ENCODE data around the gene HMGN2. TPM values are rescaled to one million over a fixed set of nuclear protein-coding genes. Genes with fewer than 3 reads are reported as not detected.
A peak's percentile ranks its signal among the peaks of the same experiment; 100 is the strongest.

Gene HMGN2
- total RNA-seq, 1 donor from 2014 or later, result 1,041 TPM

DNA sequence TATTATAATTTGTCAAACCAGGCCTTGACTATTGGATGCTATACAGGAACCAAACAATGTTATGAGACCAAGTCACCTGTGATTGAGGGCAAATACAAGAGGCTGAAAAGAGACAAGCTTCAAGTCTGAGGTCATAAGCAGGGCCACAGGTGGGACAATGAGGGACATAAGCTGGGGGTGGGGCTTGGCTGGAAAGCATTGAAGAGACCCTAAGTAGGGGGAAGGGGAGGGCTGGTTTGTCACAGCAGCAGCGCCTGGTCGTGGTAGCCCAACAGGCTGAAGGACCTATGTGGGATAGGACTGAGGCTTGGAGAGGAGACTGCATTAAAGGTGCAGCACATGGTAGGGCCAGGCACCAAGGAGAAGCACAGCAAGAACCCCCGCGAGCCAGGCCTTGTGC is 17.9 kb downstream of the HMGN2 start:
- Mint-ChIP-seq H3K9me3 (no peaks in the 10 kb centered on the region), H3K36me3 (ENCODE audit: low read depth) (no peaks in the 10 kb centered on the region), H3K4me1 (peaks cover 3% of the 10 kb centered on the region), H3K27me3 (ENCODE audit: low read depth) (no peaks in the 10 kb centered on the region), H3K27ac (ENCODE audit: unreplicated experiment) (no peak overlapping the region), H3K4me3 (no peak overlapping the region)
- TF ChIP-seq, protein P1, sequence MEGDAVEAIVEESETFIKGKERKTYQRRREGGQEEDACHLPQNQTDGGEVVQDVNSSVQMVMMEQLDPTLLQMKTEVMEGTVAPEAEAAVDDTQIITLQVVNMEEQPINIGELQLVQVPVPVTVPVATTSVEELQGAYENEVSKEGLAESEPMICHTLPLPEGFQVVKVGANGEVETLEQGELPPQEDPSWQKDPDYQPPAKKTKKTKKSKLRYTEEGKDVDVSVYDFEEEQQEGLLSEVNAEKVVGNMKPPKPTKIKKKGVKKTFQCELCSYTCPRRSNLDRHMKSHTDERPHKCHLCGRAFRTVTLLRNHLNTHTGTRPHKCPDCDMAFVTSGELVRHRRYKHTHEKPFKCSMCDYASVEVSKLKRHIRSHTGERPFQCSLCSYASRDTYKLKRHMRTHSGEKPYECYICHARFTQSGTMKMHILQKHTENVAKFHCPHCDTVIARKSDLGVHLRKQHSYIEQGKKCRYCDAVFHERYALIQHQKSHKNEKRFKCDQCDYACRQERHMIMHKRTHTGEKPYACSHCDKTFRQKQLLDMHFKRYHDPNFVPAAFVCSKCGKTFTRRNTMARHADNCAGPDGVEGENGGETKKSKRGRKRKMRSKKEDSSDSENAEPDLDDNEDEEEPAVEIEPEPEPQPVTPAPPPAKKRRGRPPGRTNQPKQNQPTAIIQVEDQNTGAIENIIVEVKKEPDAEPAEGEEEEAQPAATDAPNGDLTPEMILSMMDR (conservative IDR thresholded peaks at IDR 0.05), result no peak
- DNase-seq (ENCODE audit: low read depth, low spot score), result no peak

GRCh38 chr1:26493267-26493666 is 21.0 kb downstream of the HMGN2 start:
- Mint-ChIP-seq H3K27ac (ENCODE audit: unreplicated experiment) (no peak overlapping the region), H3K4me3 (no peak overlapping the region), H3K36me3 (ENCODE audit: low read depth) (no peaks in the 10 kb centered on the region), H3K4me1 (no peaks in the 10 kb centered on the region), H3K27me3 (ENCODE audit: low read depth) (no peaks in the 10 kb centered on the region), H3K9me3 (no peaks in the 10 kb centered on the region)
- TF ChIP-seq, protein P1 (conservative IDR thresholded peaks at IDR 0.05), result no peak
- DNase-seq (ENCODE audit: low read depth, low spot score), result no peak

DNA sequence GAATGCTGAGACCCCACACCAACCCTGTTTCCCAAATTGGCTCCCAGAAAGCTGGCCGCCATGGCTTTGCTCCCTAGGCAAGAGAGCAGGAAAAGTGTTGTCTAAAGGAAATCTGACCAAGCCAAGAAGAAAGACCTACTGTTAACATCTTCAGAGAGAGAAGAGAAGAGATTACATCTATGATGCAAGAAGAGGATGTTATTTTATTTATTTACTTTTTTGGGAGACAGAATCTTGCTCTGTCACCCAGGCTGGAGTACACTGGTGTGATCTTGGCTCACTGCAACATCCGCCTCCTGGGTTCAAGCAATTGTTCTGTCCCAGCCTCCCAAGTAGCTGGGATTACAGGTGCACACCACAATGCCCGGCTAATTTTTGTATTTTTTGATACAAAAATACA is 21.7 kb downstream of the HMGN2 start:
- H3K4me1 Mint-ChIP-seq, result no peaks in the 10 kb centered on the region
- no peak overlapping the region for H3K4me3 Mint-ChIP-seq
- H3K9me3 Mint-ChIP-seq, result no peaks in the 10 kb centered on the region
- TF ChIP-seq, protein P1 (conservative IDR thresholded peaks at IDR 0.05), result no peak
- no peaks in the 10 kb centered on the region for H3K27me3 Mint-ChIP-seq (ENCODE audit: low read depth)
- H3K36me3 Mint-ChIP-seq (ENCODE audit: low read depth), result no peaks in the 10 kb centered on the region
- DNase-seq (ENCODE audit: low read depth, low spot score), result no peak
- no peak overlapping the region for H3K27ac Mint-ChIP-seq (ENCODE audit: unreplicated experiment)

- Mint-ChIP-seq H3K27me3 (ENCODE audit: low read depth) (no peaks in the 10 kb centered on the region), H3K27ac (ENCODE audit: unreplicated experiment) (peak overlapping the region; percentile 62), H3K4me3 (peak overlapping the region; percentile 56), H3K36me3 (ENCODE audit: low read depth) (no peaks in the 10 kb centered on the region), H3K9me3 (no peaks in the 10 kb centered on the region), H3K4me1 (no peaks in the 10 kb centered on the region)
- no peak for DNase-seq (ENCODE audit: low read depth, low spot score)
- TF ChIP-seq, protein P1 (conservative IDR thresholded peaks at IDR 0.05), result no peak
Observed at GRCh38 chr1:26496861-26497260, 24.6 kb downstream of the HMGN2 start.

DNA sequence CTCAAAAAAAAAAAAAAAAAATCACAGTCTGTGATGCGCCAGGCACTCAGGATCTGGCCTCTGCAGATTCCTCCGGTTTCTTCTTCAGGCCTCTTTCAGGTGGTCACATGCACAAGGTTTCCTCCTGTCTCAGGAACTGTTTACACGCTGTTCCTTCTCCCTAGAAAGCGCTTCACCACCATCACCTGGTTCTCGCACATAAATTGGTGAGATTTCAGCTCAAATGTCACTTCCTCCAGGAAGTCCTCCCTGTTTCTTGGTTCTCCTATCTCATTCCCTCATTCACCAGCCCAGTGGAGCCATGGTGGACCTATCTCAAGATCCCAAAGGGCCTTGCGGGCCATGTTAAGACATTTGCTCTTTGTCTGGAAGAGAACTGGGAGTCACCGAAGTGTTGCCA is 26.7 kb downstream of the HMGN2 start:
- Mint-ChIP-seq H3K27ac (ENCODE audit: unreplicated experiment) (no peak overlapping the region), H3K9me3 (no peaks in the 10 kb centered on the region), H3K36me3 (ENCODE audit: low read depth) (no peaks in the 10 kb centered on the region), H3K4me1 (peaks cover 4% of the 10 kb centered on the region), H3K4me3 (peak overlapping the region; percentile 41), H3K27me3 (ENCODE audit: low read depth) (no peaks in the 10 kb centered on the region)
- DNase-seq (ENCODE audit: low read depth, low spot score), result no peak
- TF ChIP-seq, protein P1 (conservative IDR thresholded peaks at IDR 0.05), result no peak
